A549 (cell line): Measurements from ENCODE around the gene PARD3B. TPM values are rescaled to one million over a fixed set of nuclear protein-coding genes. Genes with fewer than 3 reads are reported as not detected.

ENCODE experiments used
- ATAC-seq, 2 experiments: fragments of 200-7000 bp in 1 of 2; fragments of >200 bp in 1 of 2; cut with Nextera tagmentation in 1 of 2; cut with Tn5 transposase in 1 of 2; 3 replicates each; pipeline versions ENCODE4 v1.8.0 to v1.9.1; 2018 to 2020; ENCODE audit warnings: mild to moderate bottlenecking in 1 of 2, moderate library complexity in 1 of 2
- CTCF ChIA-PET: fragments of 300-600 bp; sonication (Branson Sonifier 250); formaldehyde crosslinking; extraction: SDS; loops from one replicate; lab custom pipeline; 2021; ENCODE audit warnings: antibody characterized with exemption, inconsistent platforms; lab: Yijun Ruan, JAX
- POLR2A ChIA-PET: fragments of 350-600 bp; formaldehyde crosslinking; extraction: SDS; loops from one replicate; lab custom pipeline; 2021; ENCODE audit warnings: antibody characterized with exemption, inconsistent platforms; lab: Yijun Ruan, JAX
- DNase-seq, 2 experiments: peaks; one replicate each; pipeline versions ENCODE4 v3.0.0 to v3.0.0-alpha.2; 2011 to 2016; ENCODE audit warnings: low read depth in 1 of 2, low spot score in 1 of 2
- FAIRE-seq: peaks from 2 replicates; lab custom pipeline; 2011; peaks lifted over from hg19 to GRCh38; lab: Jason Lieb, UNC
- H3K27ac ChIP-seq, 2 experiments: fragments of >200 bp; sonication (Bioruptor Twin); formaldehyde crosslinking; 3 replicates each; pipeline ENCODE4 v1.5.1; 2016 to 2017
- H3K4me1 ChIP-seq: fragments of >200 bp; sonication (Bioruptor Twin); formaldehyde crosslinking; 3 replicates; pipeline ENCODE4 v1.6.1; 2016
- H3K4me2 ChIP-seq: fragments of >200 bp; sonication (Bioruptor Twin); formaldehyde crosslinking; 3 replicates; pipeline ENCODE4 v1.6.1; 2016
- H3K4me3 ChIP-seq: fragments of >200 bp; sonication (Bioruptor Twin); formaldehyde crosslinking; 3 replicates; pipeline ENCODE4 v1.5.1; 2016
- H3K9me3 ChIP-seq: fragments of >200 bp; sonication (Bioruptor Twin); formaldehyde crosslinking; 3 replicates; pipeline ENCODE4 v1.6.1; 2016
- BHLHE40 ChIP-seq: IDR thresholded peaks from 2 replicates; pipeline ENCODE4 v1.6.1; 2012; ENCODE audit warnings: low read depth, low read length, inconsistent platforms
- CBX2 ChIP-seq: fragments of 200-600 bp; sonication (generic); IDR thresholded peaks from 2 replicates; pipeline ENCODE4 v1.6.1; 2016; ENCODE audit warnings: low read depth, mild to moderate bottlenecking, borderline replicate concordance
- CHD2 ChIP-seq: fragments of 150-350 bp; IDR thresholded peaks from 2 replicates; pipeline ENCODE4 v1.6.1; 2014; ENCODE audit warnings: low read length; ENCODE audit not compliant: partially characterized antibody
- CHD4 ChIP-seq: fragments of 200-600 bp; sonication (generic); IDR thresholded peaks from 2 replicates; pipeline ENCODE4 v1.6.1; 2016; ENCODE audit warnings: antibody characterized with exemption, mild to moderate bottlenecking, borderline replicate concordance
- E2F6 ChIP-seq: IDR thresholded peaks from 2 replicates; pipeline ENCODE4 v1.6.1; 2012; ENCODE audit warnings: low read depth, borderline replicate concordance
- FOSL2 ChIP-seq, 2 experiments: fragments of 450-650 bp in 1 of 2; fragments of >200 bp in 1 of 2; sonication (Bioruptor Twin) in 1 of 2; formaldehyde crosslinking; IDR thresholded peaks; 2 replicates each; pipeline versions ENCODE4 v1.5.0 to v1.6.1; 2016 to 2020; ENCODE audit warnings: mild to moderate bottlenecking in 1 of 2, moderate library complexity in 1 of 2
- HDAC2 ChIP-seq: fragments of 200-600 bp; sonication (generic); IDR thresholded peaks from 2 replicates; pipeline ENCODE4 v1.6.1; 2016
- HEYL ChIP-seq: fragments of 250-450 bp; sonication (Bioruptor Pico); IDR thresholded peaks from 2 replicates; pipeline ENCODE4 v1.8.0; 2021; ENCODE audit warnings: mild to moderate bottlenecking, moderate library complexity
- HOXA7 ChIP-seq: fragments of 250-450 bp; sonication (Bioruptor Pico); IDR thresholded peaks from 2 replicates; pipeline ENCODE4 v1.5.0; 2020; ENCODE audit warnings: mild to moderate bottlenecking, moderate library complexity
- JUNB ChIP-seq: fragments of >200 bp; sonication (Bioruptor Twin); formaldehyde crosslinking; IDR thresholded peaks from 2 replicates; pipeline ENCODE4 v1.6.1; 2016
- MAZ ChIP-seq: fragments of 150-350 bp; IDR thresholded peaks from 2 replicates; pipeline ENCODE4 v1.6.1; 2014; ENCODE audit warnings: antibody characterized with exemption, low read depth, low read length, borderline replicate concordance
- NR3C1 ChIP-seq: fragments of >200 bp; sonication (Bioruptor Twin); formaldehyde crosslinking; IDR thresholded peaks from 3 replicates; pipeline ENCODE4 v1.6.1; 2017
- PHF8 ChIP-seq: fragments of 200-600 bp; sonication (generic); IDR thresholded peaks from 2 replicates; pipeline ENCODE4 v1.6.1; 2016; ENCODE audit warnings: low read depth, mild to moderate bottlenecking, antibody characterized with exemption, moderate library complexity, borderline replicate concordance
- RAD21 ChIP-seq, 2 experiments: fragments of >200 bp in 1 of 2; sonication (Bioruptor Twin) in 1 of 2; formaldehyde crosslinking in 1 of 2; IDR thresholded peaks in 1 of 2; conservative IDR thresholded peaks in 1 of 2; 2 replicates in 1 of 2; 3 replicates in 1 of 2; pipeline ENCODE4 v1.6.1; 2012 to 2018; ENCODE audit warnings: inconsistent platforms in 1 of 2
- RARB ChIP-seq: fragments of 250-450 bp; sonication (Bioruptor Pico); IDR thresholded peaks from 2 replicates; pipeline ENCODE4 v1.8.0; 2021; ENCODE audit warnings: mild to moderate bottlenecking, moderate library complexity
- RFX5 ChIP-seq: fragments of 450-650 bp; IDR thresholded peaks from 2 replicates; pipeline ENCODE4 v1.7.1; 2014; ENCODE audit warnings: antibody characterized with exemption, mild to moderate bottlenecking, moderate library complexity
- SREBF2 ChIP-seq: fragments of 450-650 bp; IDR thresholded peaks from 2 replicates; pipeline ENCODE4 v1.6.1; 2014; ENCODE audit warnings: mild to moderate bottlenecking, moderate library complexity
- ZC3H11A ChIP-seq: fragments of 450-650 bp; IDR thresholded peaks from 2 replicates; pipeline ENCODE4 v1.6.1; 2014; ENCODE audit warnings: antibody characterized with exemption, mild to moderate bottlenecking
- ZSCAN20 ChIP-seq: fragments of 250-450 bp; sonication (Bioruptor Pico); IDR thresholded peaks from 2 replicates; pipeline ENCODE4 v1.8.0; 2022; ENCODE audit warnings: mild to moderate bottlenecking, moderate library complexity
- WGBS: methylation state at CpG from one replicate; pipeline ENCODE4 v1.1.6; 2017; ENCODE audit errors: missing lambda C conversion rate; 5-methylcytosine and 5-hydroxymethylcytosine counted together
- polyA plus RNA-seq, 4 experiments: library from polyadenylated mRNA; depleted of rRNA in 3 of 4; stranded (reverse); fragments of >200 nt; fragmentation: RNase III in 1 of 4; extraction: RNeasy Plus Mini Kit Qiagen cat#74134 plus additional on column Dnase treatment in 1 of 4; gene quantifications; 2 replicates in 3 of 4; 3 replicates in 1 of 4; pipeline ENCODE4 v1.2.3, GENCODE V29; 2011 to 2017
- TF ChIP-seq, protein P1 (sequence below): IDR thresholded peaks from 2 replicates; pipeline ENCODE4 v1.6.1; 2012
- TF ChIP-seq, protein P2 (sequence below): fragments of 250-450 bp; sonication (Bioruptor Pico); IDR thresholded peaks from 2 replicates; pipeline ENCODE4 v1.5.0; 2021; ENCODE audit warnings: mild to moderate bottlenecking, moderate library complexity, borderline replicate concordance
- TF ChIP-seq, protein P3 (sequence below): fragments of 450-650 bp; IDR thresholded peaks from 2 replicates; pipeline ENCODE4 v1.6.1; 2014; ENCODE audit warnings: antibody characterized with exemption

The PARD3B gene
- polyA plus RNA-seq, 2 of the 4 experiments (the other 2 are of a cell fraction), result 1.2 to 2.4 TPM

DNA sequence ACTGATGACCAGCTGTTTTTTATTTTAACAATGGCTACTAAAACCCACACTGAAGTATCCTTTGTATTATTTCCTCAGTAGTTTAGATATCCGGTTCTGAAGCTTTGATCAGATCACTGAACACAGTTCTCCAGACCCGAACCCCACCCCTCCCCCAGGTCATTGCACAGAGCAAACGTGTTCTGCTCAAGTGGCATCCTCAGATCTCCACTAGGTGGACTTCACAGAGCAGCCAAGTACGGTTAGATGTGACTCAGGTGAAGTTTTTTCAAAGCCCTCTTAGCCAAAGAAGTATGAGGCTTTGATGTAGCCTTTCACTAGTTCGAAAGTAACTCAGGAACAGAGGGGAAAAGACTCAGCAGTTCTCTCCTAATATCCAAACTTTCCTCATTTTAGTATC is 994.3 kb downstream of the PARD3B start:
- H3K9me3 ChIP-seq, result no peaks in the 10 kb centered on the region
- H3K27ac ChIP-seq, result no peak overlapping the region
- H3K4me1 ChIP-seq, result no peaks in the 10 kb centered on the region
- ChIA-PET CTCF (no interaction called here), POLR2A (no interaction called here)
- H3K4me2 ChIP-seq, result no peak overlapping the region
- WGBS, result 33% methylated on average over 5 of the region's 5 CpGs
- FAIRE-seq (no peak), ATAC-seq (peak; percentile 78 to 82; a peak in 5 of 6 replicates), DNase-seq (peak; percentile 8 to 32)
- no peak overlapping the region for H3K4me3 ChIP-seq
- TF ChIP-seq RAD21 (conservative IDR thresholded peaks at IDR 0.05 in 1 of 2, IDR thresholded peaks at IDR 0.05 in 1 of 2) (0 out of 5 replicates have a peak, but pooled peaks of 1 of the 2 experiments have one; percentile 10), SREBF2 (no peak)

GRCh38 chr2:205540036-205540435 is 994.8 kb downstream of the PARD3B start:
- no peak overlapping the region for H3K27ac ChIP-seq
- TF ChIP-seq SREBF2, result no peak
- TF ChIP-seq ZC3H11A, result no peak
- TF ChIP-seq HDAC2, result no peak
- no peak for TF ChIP-seq CHD2
- TF ChIP-seq, protein P1, sequence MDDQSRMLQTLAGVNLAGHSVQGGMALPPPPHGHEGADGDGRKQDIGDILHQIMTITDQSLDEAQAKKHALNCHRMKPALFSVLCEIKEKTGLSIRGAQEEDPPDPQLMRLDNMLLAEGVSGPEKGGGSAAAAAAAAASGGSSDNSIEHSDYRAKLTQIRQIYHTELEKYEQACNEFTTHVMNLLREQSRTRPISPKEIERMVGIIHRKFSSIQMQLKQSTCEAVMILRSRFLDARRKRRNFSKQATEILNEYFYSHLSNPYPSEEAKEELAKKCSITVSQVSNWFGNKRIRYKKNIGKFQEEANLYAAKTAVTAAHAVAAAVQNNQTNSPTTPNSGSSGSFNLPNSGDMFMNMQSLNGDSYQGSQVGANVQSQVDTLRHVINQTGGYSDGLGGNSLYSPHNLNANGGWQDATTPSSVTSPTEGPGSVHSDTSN, result no peak
- no peak for TF ChIP-seq HOXA7
- no peak for TF ChIP-seq NR3C1
- TF ChIP-seq MAZ, result no peak
- 84% methylated on average over 5 of the region's 5 CpGs for WGBS
- ChIA-PET CTCF (no interaction called here), POLR2A (interaction anchor here (0.7 kb wide), 1 partner anchor 53 kb away, joined by 3 read pairs; no protein-coding TSS in a partner anchor)
- ATAC-seq (no peak; a peak in 1 of 6 replicates), DNase-seq (no peak), FAIRE-seq (no peak)
- no peak overlapping the region for H3K4me3 ChIP-seq
- H3K9me3 ChIP-seq, result no peaks in the 10 kb centered on the region
- no peak overlapping the region for H3K4me2 ChIP-seq
- H3K4me1 ChIP-seq, result no peaks in the 10 kb centered on the region

GRCh38 chr2:205543262-205543843 is 998.1 kb downstream of the PARD3B start:
- Histone ChIP-seq H3K27ac (no peak overlapping the region), H3K4me1 (no peaks in the 10 kb centered on the region), H3K4me2 (no peak overlapping the region), H3K9me3 (no peaks in the 10 kb centered on the region), H3K4me3 (no peak overlapping the region)
- ChIA-PET POLR2A (no interaction called here), CTCF (no interaction called here)
- DNase-seq (no peak), ATAC-seq (no peak), FAIRE-seq (no peak)
- 63% methylated on average over 5 of the region's 5 CpGs for WGBS
- TF ChIP-seq, protein P2, sequence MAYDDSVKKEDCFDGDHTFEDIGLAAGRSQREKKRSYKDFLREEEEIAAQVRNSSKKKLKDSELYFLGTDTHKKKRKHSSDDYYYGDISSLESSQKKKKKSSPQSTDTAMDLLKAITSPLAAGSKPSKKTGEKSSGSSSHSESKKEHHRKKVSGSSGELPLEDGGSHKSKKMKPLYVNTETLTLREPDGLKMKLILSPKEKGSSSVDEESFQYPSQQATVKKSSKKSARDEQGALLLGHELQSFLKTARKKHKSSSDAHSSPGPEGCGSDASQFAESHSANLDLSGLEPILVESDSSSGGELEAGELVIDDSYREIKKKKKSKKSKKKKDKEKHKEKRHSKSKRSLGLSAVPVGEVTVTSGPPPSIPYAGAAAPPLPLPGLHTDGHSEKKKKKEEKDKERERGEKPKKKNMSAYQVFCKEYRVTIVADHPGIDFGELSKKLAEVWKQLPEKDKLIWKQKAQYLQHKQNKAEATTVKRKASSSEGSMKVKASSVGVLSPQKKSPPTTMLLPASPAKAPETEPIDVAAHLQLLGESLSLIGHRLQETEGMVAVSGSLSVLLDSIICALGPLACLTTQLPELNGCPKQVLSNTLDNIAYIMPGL (CRISPR knock-in tag), result no peak
- TF ChIP-seq HEYL (CRISPR knock-in tag) (no peak), CBX2 (no peak), PHF8 (no peak), RFX5 (no peak), JUNB (no peak), NR3C1 (no peak), FOSL2 (IDR thresholded peaks at IDR 0.05) (no peak), FOSL2 (CRISPR knock-in tag; IDR thresholded peaks at IDR 0.05) (no peak), ZSCAN20 (no peak), RAD21 (conservative IDR thresholded peaks at IDR 0.05 in 1 of 2, IDR thresholded peaks at IDR 0.05 in 1 of 2) (no peak), BHLHE40 (no peak), E2F6 (no peak), ZC3H11A (no peak), CHD4 (no peak), RARB (CRISPR knock-in tag) (no peak), CHD2 (no peak)
- TF ChIP-seq, protein P3, sequence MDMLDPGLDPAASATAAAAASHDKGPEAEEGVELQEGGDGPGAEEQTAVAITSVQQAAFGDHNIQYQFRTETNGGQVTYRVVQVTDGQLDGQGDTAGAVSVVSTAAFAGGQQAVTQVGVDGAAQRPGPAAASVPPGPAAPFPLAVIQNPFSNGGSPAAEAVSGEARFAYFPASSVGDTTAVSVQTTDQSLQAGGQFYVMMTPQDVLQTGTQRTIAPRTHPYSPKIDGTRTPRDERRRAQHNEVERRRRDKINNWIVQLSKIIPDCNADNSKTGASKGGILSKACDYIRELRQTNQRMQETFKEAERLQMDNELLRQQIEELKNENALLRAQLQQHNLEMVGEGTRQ, result no peak
